Uterus (tissue), 2 donors: ENCODE results near the gene BRAP.

ENCODE experiments used
- CTCF ChIP-seq, 4 experiments: fragments of 200-600 bp in 2 of 4; fragments of 450-650 bp in 2 of 4; sonication (generic) in 2 of 4; IDR thresholded peaks; one replicate each; pipeline ENCODE4 v1.5.1; 2016 to 2019; ENCODE audit warnings: antibody characterized with exemption in 4 of 4, mild to moderate bottlenecking in 2 of 4, moderate library complexity in 1 of 4
- POLR2A ChIP-seq, 2 donors: fragments of 450-650 bp; IDR thresholded peaks; one replicate each; pipeline ENCODE4 v1.6.1; 2016; ENCODE audit warnings: antibody characterized with exemption in 2 of 2, mild to moderate bottlenecking in 1 of 2, moderate library complexity in 1 of 2

- peak in 2 of 4 experiments; percentile 31 to 37 for TF ChIP-seq CTCF (IDR thresholded peaks at IDR 0.05)
- no peak for TF ChIP-seq POLR2A (IDR thresholded peaks at IDR 0.05)
These were observed 12.3 kb downstream of the BRAP start for GRCh38 chr12:111673503-111673902.
